Trophoblast cell (in vitro differentiated cells and primary cell): ENCODE measurements around the gene PLOD3.
"Not testable (repeated sequence)": the region's sequence is repeated elsewhere in the genome, so short reads cannot be mapped to it uniquely, and the experiment has no call there.

ENCODE experiments used
- DNase-seq, 2 donors: peaks; one replicate each; pipeline ENCODE4 v3.0.0-alpha.2; 2016
- H2AFZ ChIP-seq: 2 replicates; pipeline ENCODE4 v1.6.1; 2013; ENCODE audit warnings: low read length, moderate library complexity, mild to moderate bottlenecking; ENCODE audit not compliant: insufficient read depth, poor library complexity
- H2AK5ac ChIP-seq: 2 replicates; pipeline ENCODE4 v1.6.1; 2013; ENCODE audit warnings: mild to moderate bottlenecking, low read length
- H2BK120ac ChIP-seq: 2 replicates; pipeline ENCODE4 v1.6.1; 2013; ENCODE audit warnings: low read length, mild to moderate bottlenecking, moderate library complexity; ENCODE audit not compliant: insufficient read depth, poor library complexity
- H2BK12ac ChIP-seq: 2 replicates; pipeline ENCODE4 v1.6.1; 2013; ENCODE audit warnings: mild to moderate bottlenecking, low read length, moderate library complexity
- H2BK5ac ChIP-seq: 2 replicates; pipeline ENCODE4 v1.6.1; 2013; ENCODE audit warnings: low read length, low read depth, moderate library complexity, mild to moderate bottlenecking; ENCODE audit not compliant: poor library complexity
- H3K14ac ChIP-seq: 2 replicates; pipeline ENCODE4 v1.6.1; 2013; ENCODE audit warnings: mild to moderate bottlenecking, low read length
- H3K18ac ChIP-seq: 2 replicates; pipeline ENCODE4 v1.6.1; 2013; ENCODE audit warnings: mild to moderate bottlenecking, low read length
- H3K23ac ChIP-seq: 2 replicates; pipeline ENCODE4 v1.6.1; 2013; ENCODE audit warnings: low read length
- H3K27ac ChIP-seq: 2 replicates; pipeline ENCODE4 v1.5.1; 2013; ENCODE audit warnings: low read depth, mild to moderate bottlenecking, inconsistent platforms, low read length, moderate library complexity
- H3K27me3 ChIP-seq: 2 replicates; pipeline ENCODE4 v1.6.1; 2013; ENCODE audit warnings: inconsistent platforms, mild to moderate bottlenecking, low read length, moderate library complexity; ENCODE audit not compliant: insufficient read depth
- H3K36me3 ChIP-seq, 2 experiments: 1 replicate in 1 of 2; 2 replicates in 1 of 2; pipeline ENCODE4 v1.6.1; 2013; ENCODE audit warnings: low read length in 2 of 2, mild to moderate bottlenecking in 2 of 2, moderate library complexity in 1 of 2; ENCODE audit not compliant: insufficient read depth in 2 of 2, control insufficient read depth in 1 of 2
- H3K4ac ChIP-seq: 2 replicates; pipeline ENCODE4 v1.6.1; 2013; ENCODE audit warnings: low read depth, mild to moderate bottlenecking, low read length, moderate library complexity
- H3K4me1 ChIP-seq, 2 experiments: 1 replicate in 1 of 2; 2 replicates in 1 of 2; pipeline ENCODE4 v1.6.1; 2013; ENCODE audit warnings: low read length in 2 of 2, mild to moderate bottlenecking in 2 of 2, moderate library complexity in 1 of 2; ENCODE audit not compliant: insufficient read depth in 2 of 2, control insufficient read depth in 1 of 2
- H3K4me2 ChIP-seq: 2 replicates; pipeline ENCODE4 v1.6.1; 2013; ENCODE audit warnings: inconsistent platforms, mild to moderate bottlenecking, low read length, moderate library complexity
- H3K4me3 ChIP-seq: 2 replicates; pipeline ENCODE4 v1.5.1; 2013; ENCODE audit warnings: mild to moderate bottlenecking, low read depth, low read length, inconsistent platforms
- H3K79me1 ChIP-seq: one replicate; pipeline ENCODE4 v1.6.1; 2013; ENCODE audit warnings: low read length
- H3K79me2 ChIP-seq: 2 replicates; pipeline ENCODE4 v1.6.1; 2013; ENCODE audit warnings: low read length, mild to moderate bottlenecking; ENCODE audit not compliant: control insufficient read depth, insufficient read depth, poor library complexity
- H3K9ac ChIP-seq: 2 replicates; pipeline ENCODE4 v1.6.1; 2013; ENCODE audit warnings: mild to moderate bottlenecking, low read length
- H3K9me3 ChIP-seq: 2 replicates; pipeline ENCODE4 v1.6.1; 2013; ENCODE audit warnings: low read depth, mild to moderate bottlenecking, control low read depth, inconsistent platforms, low read length; ENCODE audit not compliant: insufficient read depth
- H4K12ac ChIP-seq: 2 replicates; pipeline ENCODE4 v1.6.1; 2013; ENCODE audit warnings: low read depth, mild to moderate bottlenecking, low read length, moderate library complexity
- H4K8ac ChIP-seq: 2 replicates; pipeline ENCODE4 v1.6.1; 2013; ENCODE audit warnings: low read depth, mild to moderate bottlenecking, low read length, moderate library complexity
- H4K91ac ChIP-seq: one replicate; pipeline ENCODE4 v1.6.1; 2013; ENCODE audit warnings: low read depth, mild to moderate bottlenecking, low read length, moderate library complexity
- WGBS: extraction: QIAGEN DNeasy Blood & Tissue Kit; methylation state at CpG from one replicate; pipeline ENCODE4 v1.1.7; 2013; ENCODE audit warnings: missing lambda C conversion rate; ENCODE audit not compliant: insufficient read length, insufficient coverage; ENCODE audit errors: extremely low coverage; 5-methylcytosine and 5-hydroxymethylcytosine counted together

PLOD3 gene

DNA sequence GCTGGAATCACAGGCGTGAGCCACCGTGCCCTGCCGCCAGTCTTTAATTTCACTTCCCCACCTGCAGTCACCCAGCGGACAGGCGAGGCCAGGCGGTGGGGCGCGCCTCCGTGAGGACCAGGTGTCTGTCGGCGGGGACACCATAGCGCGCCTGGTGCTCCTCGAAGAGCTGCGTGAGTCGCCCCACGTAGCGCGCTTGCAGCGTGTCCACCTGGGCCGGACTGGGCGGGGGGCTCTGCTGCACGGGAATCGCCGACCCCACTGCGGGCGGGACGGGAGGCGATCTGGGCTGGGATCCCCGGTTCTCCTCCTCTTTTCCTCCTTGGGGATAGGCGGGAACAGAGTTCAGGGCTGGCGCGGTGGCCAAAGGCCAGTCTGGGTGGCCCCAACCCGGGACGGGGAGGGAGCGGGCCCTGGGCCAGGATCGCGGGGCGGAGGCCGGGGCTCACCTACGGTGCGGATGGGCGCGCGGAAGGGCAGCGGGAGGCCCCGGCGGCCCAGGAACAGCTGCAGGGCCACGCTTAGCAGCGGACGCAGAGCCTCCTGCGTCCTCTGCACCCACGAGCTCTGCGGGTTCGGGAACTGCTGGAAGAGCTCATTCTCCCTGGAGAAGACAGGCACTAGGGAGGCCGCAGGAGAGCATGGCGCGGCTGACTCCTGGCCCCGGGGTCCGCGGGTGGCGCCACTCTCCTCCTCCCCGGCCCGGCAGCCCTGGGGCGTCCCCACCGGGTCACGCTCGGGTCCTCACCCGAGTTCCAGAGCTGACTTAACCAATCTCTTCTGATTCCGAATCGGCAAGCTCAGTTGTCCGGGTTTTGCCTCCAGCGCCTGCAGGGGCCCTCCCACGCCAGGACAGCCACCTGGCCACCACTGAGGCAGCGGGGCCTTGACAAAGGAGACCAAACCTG lies 15.4 kb downstream of the PLOD3 start:
- Histone ChIP-seq H3K27ac (no peak overlapping the region), H3K79me1 (no peaks in the 10 kb centered on the region), H2BK5ac (no peak overlapping the region), H3K4me3 (no peak overlapping the region), H3K14ac (no peak overlapping the region), H3K4me2 (peak overlapping the region; percentile 51), H3K4ac (no peak overlapping the region), H2BK120ac (no peak overlapping the region), H3K23ac (no peak overlapping the region), H3K79me2 (no peaks in the 10 kb centered on the region), H4K12ac (no peak overlapping the region), H4K91ac (no peak overlapping the region), H3K9ac (no peak overlapping the region), H2AK5ac (no peak overlapping the region), H2AFZ (no peak overlapping the region), H3K9me3 (peaks cover 5% of the 10 kb centered on the region), H3K27me3 (peaks cover 6% of the 10 kb centered on the region), H3K4me1 (peaks cover 4 to 12% of the 10 kb centered on the region in 2 experiments), H2BK12ac (no peak overlapping the region), H4K8ac (no peak overlapping the region), H3K36me3 (peaks cover 8 to 9% of the 10 kb centered on the region in 2 experiments), H3K18ac (no peak overlapping the region)
- no CpG with 5 or more reads among the region's 75 CpGs for WGBS
- no peak for DNase-seq

GRCh38 chr7:101200862-101201599 lies 16.4 kb downstream of the PLOD3 start, which contains the start of gene MOGAT3:
Gene MOGAT3 (minus strand): TSS chr7:101201036. CDS start chr7:101200854, 182 bp downstream.
- Histone ChIP-seq H3K4me2 (peak within 1 kb of the TSS; percentile 51), H2AFZ (no peak within 1 kb of the TSS), H3K18ac (no peak within 1 kb of the TSS), H3K4ac (no peak within 1 kb of the TSS), H3K4me3 (no peak within 1 kb of the TSS), H3K27me3 (peaks cover 6% of the 10 kb centered on the region), H2AK5ac (no peak within 1 kb of the TSS), H2BK12ac (no peak within 1 kb of the TSS), H3K79me1 (no peaks in the 10 kb centered on the region), H3K27ac (no peak within 1 kb of the TSS), H3K79me2 (no peaks in the 10 kb centered on the region), H3K9ac (no peak within 1 kb of the TSS), H4K91ac (no peak within 1 kb of the TSS), H3K14ac (no peak within 1 kb of the TSS), H3K36me3 (peaks cover 2% of the 10 kb centered on the region in 2 experiments), H4K8ac (no peak within 1 kb of the TSS), H3K4me1 (peaks cover 4 to 12% of the 10 kb centered on the region in 2 experiments), H4K12ac (no peak within 1 kb of the TSS), H2BK120ac (no peak within 1 kb of the TSS), H3K23ac (no peak within 1 kb of the TSS), H3K9me3 (peaks cover 5% of the 10 kb centered on the region), H2BK5ac (no peak within 1 kb of the TSS)
- WGBS, result no CpG with 5 or more reads among the region's 21 CpGs
- DNase-seq, result no peak

- no peak for DNase-seq
- H3K4ac ChIP-seq, result no peak overlapping the region
Measured at GRCh38 chr7:101200504-101200861, 16.9 kb downstream of the PLOD3 start.

GRCh38 chr7:101199522-101199921 lies 17.9 kb downstream of the PLOD3 start:
- not testable (repeated sequence) for DNase-seq

More at GRCh38 chr7:101200504-101200861, 16.9 kb downstream of the PLOD3 start:
- Histone ChIP-seq H3K27ac (no peak overlapping the region), H3K27me3 (peaks cover 6% of the 10 kb centered on the region), H2BK120ac (no peak overlapping the region), H3K9ac (no peak overlapping the region), H3K9me3 (peaks cover 5% of the 10 kb centered on the region), H3K79me1 (no peaks in the 10 kb centered on the region), H3K4me1 (peaks cover 4 to 12% of the 10 kb centered on the region in 2 experiments), H2BK5ac (no peak overlapping the region), H4K91ac (no peak overlapping the region), H2AK5ac (no peak overlapping the region), H3K23ac (no peak overlapping the region), H4K8ac (no peak overlapping the region), H3K4me3 (no peak overlapping the region), H3K18ac (no peak overlapping the region), H3K79me2 (no peaks in the 10 kb centered on the region), H3K4me2 (no peak overlapping the region), H2BK12ac (no peak overlapping the region), H3K36me3 (no peaks in the 10 kb centered on the region), H3K14ac (no peak overlapping the region), H2AFZ (no peak overlapping the region), H4K12ac (no peak overlapping the region)
- WGBS, result no CpG with 5 or more reads among the region's 2 CpGs

More at GRCh38 chr7:101199522-101199921, 17.9 kb downstream of the PLOD3 start:
- not testable (repeated sequence) for H3K4ac ChIP-seq, H3K4me3 ChIP-seq, H2AK5ac ChIP-seq, H2BK120ac ChIP-seq, H3K27me3 ChIP-seq, H3K14ac ChIP-seq, H3K23ac ChIP-seq, H2BK5ac ChIP-seq, H4K91ac ChIP-seq, H3K79me1 ChIP-seq, H3K9ac ChIP-seq, H4K8ac ChIP-seq, H3K9me3 ChIP-seq, H3K36me3 ChIP-seq, H3K18ac ChIP-seq, H3K79me2 ChIP-seq, H4K12ac ChIP-seq, H2BK12ac ChIP-seq, H2AFZ ChIP-seq, H3K4me2 ChIP-seq, H3K27ac ChIP-seq
- H3K4me1 ChIP-seq, result peaks cover 4 to 12% of the 10 kb centered on the region in 2 experiments
- no CpG with 5 or more reads among the region's 10 CpGs for WGBS
